Measurements from ENCODE around the gene PLEKHD1. TPM values are rescaled to one million over a fixed set of nuclear protein-coding genes. Genes with fewer than 3 reads are reported as not detected.
A peak's percentile ranks its signal among the peaks of the same experiment; 100 is the strongest.

PLEKHD1 gene
- total RNA-seq, 1 donor from 2014 or later = 0.05 TPM

- FAIRE-seq (no peak), DNase-seq (ENCODE audit: low read depth) (peak; percentile 16)
- peaks cover 4% of the 10 kb centered on the region for H3K4me1 ChIP-seq (ENCODE audit: insufficient read depth, low read length)
- peaks cover 2% of the 10 kb centered on the region for H3K4me1 Mint-ChIP-seq (ENCODE audit: low read depth, unreplicated experiment)
- peak overlapping the region; percentile 33 for H3K4me3 ChIP-seq (ENCODE audit: insufficient read depth, low read depth, low read length)
- no peaks in the 10 kb centered on the region for H3K9me3 Mint-ChIP-seq (ENCODE audit: unreplicated experiment)
- H3K27ac ChIP-seq (ENCODE audit: low read depth, low read length) = no peak overlapping the region
- peak overlapping the region; percentile 75 for H3K4me2 ChIP-seq (ENCODE audit: low read length)
- H2AFZ ChIP-seq (ENCODE audit: low read depth, low read length) = peak overlapping the region; percentile 52
- TF ChIP-seq, protein P1, sequence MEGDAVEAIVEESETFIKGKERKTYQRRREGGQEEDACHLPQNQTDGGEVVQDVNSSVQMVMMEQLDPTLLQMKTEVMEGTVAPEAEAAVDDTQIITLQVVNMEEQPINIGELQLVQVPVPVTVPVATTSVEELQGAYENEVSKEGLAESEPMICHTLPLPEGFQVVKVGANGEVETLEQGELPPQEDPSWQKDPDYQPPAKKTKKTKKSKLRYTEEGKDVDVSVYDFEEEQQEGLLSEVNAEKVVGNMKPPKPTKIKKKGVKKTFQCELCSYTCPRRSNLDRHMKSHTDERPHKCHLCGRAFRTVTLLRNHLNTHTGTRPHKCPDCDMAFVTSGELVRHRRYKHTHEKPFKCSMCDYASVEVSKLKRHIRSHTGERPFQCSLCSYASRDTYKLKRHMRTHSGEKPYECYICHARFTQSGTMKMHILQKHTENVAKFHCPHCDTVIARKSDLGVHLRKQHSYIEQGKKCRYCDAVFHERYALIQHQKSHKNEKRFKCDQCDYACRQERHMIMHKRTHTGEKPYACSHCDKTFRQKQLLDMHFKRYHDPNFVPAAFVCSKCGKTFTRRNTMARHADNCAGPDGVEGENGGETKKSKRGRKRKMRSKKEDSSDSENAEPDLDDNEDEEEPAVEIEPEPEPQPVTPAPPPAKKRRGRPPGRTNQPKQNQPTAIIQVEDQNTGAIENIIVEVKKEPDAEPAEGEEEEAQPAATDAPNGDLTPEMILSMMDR (IDR thresholded peaks at IDR 0.05; ENCODE audit: insufficient read depth, low read depth, low read length) = no peak
- TF ChIP-seq EZH2 (IDR thresholded peaks at IDR 0.05; ENCODE audit: insufficient read depth, low read length) = peak; percentile 89
- H3K4me3 Mint-ChIP-seq (ENCODE audit: unreplicated experiment) = no peak overlapping the region
- no peaks in the 10 kb centered on the region for H3K79me2 ChIP-seq (ENCODE audit: insufficient read depth, low read length)
- H3K9me3 ChIP-seq (ENCODE audit: insufficient read depth, low read depth, low read length) = no peaks in the 10 kb centered on the region
- no peak overlapping the region for H3K9ac ChIP-seq (ENCODE audit: low read length)
- no peak overlapping the region for H3K27ac Mint-ChIP-seq (ENCODE audit: unreplicated experiment)
- peaks cover 80% of the 10 kb centered on the region for H3K27me3 Mint-ChIP-seq (ENCODE audit: low read depth, unreplicated experiment)
- peaks cover 63% of the 10 kb centered on the region for H3K27me3 ChIP-seq (ENCODE audit: insufficient read depth, low read length)
- H3K36me3 Mint-ChIP-seq (ENCODE audit: low read depth, unreplicated experiment) = peaks cover 2% of the 10 kb centered on the region
- no peaks in the 10 kb centered on the region for H3K36me3 ChIP-seq (ENCODE audit: insufficient read depth, low read length)
- no peaks in the 10 kb centered on the region for H4K20me1 ChIP-seq (ENCODE audit: insufficient read depth, low read length)
Measured at GRCh38 chr14:69483765-69484443, 624 bp upstream of the PLEKHD1 start.

DNA sequence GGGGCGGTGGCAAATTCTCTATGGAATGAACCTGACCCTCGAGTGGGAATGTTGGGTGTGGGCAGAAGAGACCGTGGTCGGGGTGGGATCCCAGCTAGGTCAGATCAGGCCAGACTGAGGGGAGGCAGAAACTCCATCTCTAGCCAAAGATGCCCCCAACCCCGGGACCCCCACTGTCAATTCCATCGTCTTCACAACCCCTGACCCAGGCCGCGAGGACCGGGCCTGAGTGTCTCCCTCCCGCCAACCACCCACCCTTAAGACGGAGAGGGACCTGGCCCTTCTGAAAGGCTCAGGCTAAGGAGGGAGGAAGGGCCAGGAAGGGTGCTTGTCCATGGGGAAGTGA is 760 bp downstream of the PLEKHD1 start:
- Histone ChIP-seq H3K4me2 (ENCODE audit: low read length) (no peak overlapping the region), H3K27ac (ENCODE audit: low read depth, low read length) (no peak overlapping the region), H3K9me3 (ENCODE audit: insufficient read depth, low read depth, low read length) (no peaks in the 10 kb centered on the region), H3K4me3 (ENCODE audit: insufficient read depth, low read depth, low read length) (no peak overlapping the region), H3K4me1 (ENCODE audit: insufficient read depth, low read length) (peaks cover 4% of the 10 kb centered on the region), H3K36me3 (ENCODE audit: insufficient read depth, low read length) (no peaks in the 10 kb centered on the region), H2AFZ (ENCODE audit: low read depth, low read length) (no peak overlapping the region), H3K27me3 (ENCODE audit: insufficient read depth, low read length) (peaks cover 58% of the 10 kb centered on the region), H3K9ac (ENCODE audit: low read length) (no peak overlapping the region), H4K20me1 (ENCODE audit: insufficient read depth, low read length) (no peaks in the 10 kb centered on the region), H3K79me2 (ENCODE audit: insufficient read depth, low read length) (no peaks in the 10 kb centered on the region)
- TF ChIP-seq, protein P1 (IDR thresholded peaks at IDR 0.05; ENCODE audit: insufficient read depth, low read depth, low read length) = no peak
- no peak for TF ChIP-seq EZH2 (IDR thresholded peaks at IDR 0.05; ENCODE audit: insufficient read depth, low read length)
- Mint-ChIP-seq H3K27ac (ENCODE audit: unreplicated experiment) (no peak overlapping the region), H3K4me1 (ENCODE audit: low read depth, unreplicated experiment) (peaks cover 2% of the 10 kb centered on the region), H3K4me3 (ENCODE audit: unreplicated experiment) (no peak overlapping the region), H3K9me3 (ENCODE audit: unreplicated experiment) (no peaks in the 10 kb centered on the region), H3K27me3 (ENCODE audit: low read depth, unreplicated experiment) (peaks cover 72% of the 10 kb centered on the region), H3K36me3 (ENCODE audit: low read depth, unreplicated experiment) (no peaks in the 10 kb centered on the region)
- FAIRE-seq (no peak), DNase-seq (ENCODE audit: low read depth) (no peak)

- peaks cover 58% of the 10 kb centered on the region for H3K27me3 ChIP-seq (ENCODE audit: insufficient read depth, low read length)
- Mint-ChIP-seq H3K4me3 (ENCODE audit: unreplicated experiment) (no peak overlapping the region), H3K9me3 (ENCODE audit: unreplicated experiment) (no peaks in the 10 kb centered on the region), H3K27me3 (ENCODE audit: low read depth, unreplicated experiment) (peaks cover 74% of the 10 kb centered on the region), H3K27ac (ENCODE audit: unreplicated experiment) (no peak overlapping the region), H3K36me3 (ENCODE audit: low read depth, unreplicated experiment) (no peaks in the 10 kb centered on the region), H3K4me1 (ENCODE audit: low read depth, unreplicated experiment) (peaks cover 2% of the 10 kb centered on the region)
- no peak overlapping the region for H3K4me2 ChIP-seq (ENCODE audit: low read length)
- H3K27ac ChIP-seq (ENCODE audit: low read depth, low read length) = no peak overlapping the region
- no peak for TF ChIP-seq EZH2 (IDR thresholded peaks at IDR 0.05; ENCODE audit: insufficient read depth, low read length)
- TF ChIP-seq, protein P1 (IDR thresholded peaks at IDR 0.05; ENCODE audit: insufficient read depth, low read depth, low read length) = no peak
- H3K79me2 ChIP-seq (ENCODE audit: insufficient read depth, low read length) = no peaks in the 10 kb centered on the region
- DNase-seq (ENCODE audit: low read depth) = no peak
- H2AFZ ChIP-seq (ENCODE audit: low read depth, low read length) = no peak overlapping the region
- no peaks in the 10 kb centered on the region for H4K20me1 ChIP-seq (ENCODE audit: insufficient read depth, low read length)
- no peaks in the 10 kb centered on the region for H3K9me3 ChIP-seq (ENCODE audit: insufficient read depth, low read depth, low read length)
- H3K4me3 ChIP-seq (ENCODE audit: insufficient read depth, low read depth, low read length) = no peak overlapping the region
- no peaks in the 10 kb centered on the region for H3K36me3 ChIP-seq (ENCODE audit: insufficient read depth, low read length)
- FAIRE-seq = no peak
- peaks cover 4% of the 10 kb centered on the region for H3K4me1 ChIP-seq (ENCODE audit: insufficient read depth, low read length)
- no peak overlapping the region for H3K9ac ChIP-seq (ENCODE audit: low read length)
Measured at GRCh38 chr14:69485701-69486100, 1.2 kb downstream of the PLEKHD1 start.
